Measurements from ENCODE around the gene TKT.

GRCh38 chr3:53217175-53217574, 38.6 kb downstream of the TKT start:
- TF ChIP-seq CTCF (IDR thresholded peaks at IDR 0.05) (no peak), POLR2A (IDR thresholded peaks at IDR 0.05) (no peak), EP300 (IDR thresholded peaks at IDR 0.05) (no peak), POLR2AphosphoS5 (IDR thresholded peaks at IDR 0.05) (no peak)

Data from stomach (tissue), 4 donors.